Measurements from ENCODE around the gene CLDN1. TPM values are rescaled to one million over a fixed set of nuclear protein-coding genes. Genes with fewer than 3 reads are reported as not detected.

CLDN1 gene
- total and polyA plus RNA-seq, 2 donors (not counting 1 experiment from before 2014, with no cell fraction given) = not detected

DNA sequence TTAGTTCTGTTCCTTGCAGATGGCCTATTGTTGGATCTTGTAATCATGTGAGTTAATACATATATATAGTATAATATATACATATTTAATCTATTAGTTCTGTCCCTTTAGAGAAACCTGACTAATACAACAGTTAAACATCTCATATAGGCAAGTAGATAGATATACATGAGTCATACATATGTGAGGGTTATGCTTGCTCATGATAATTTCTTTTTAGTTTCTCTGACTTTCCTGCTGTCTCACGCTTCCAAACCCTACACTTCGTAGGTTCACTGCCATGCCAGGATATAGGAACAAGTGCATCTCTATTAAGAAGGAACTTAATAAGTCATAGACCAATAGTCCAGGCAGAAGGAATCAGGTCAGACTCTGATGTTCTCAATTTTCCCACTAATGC, 48.9 kb upstream of the CLDN1 start:
- Mint-ChIP-seq H3K27me3 (no peaks in the 10 kb centered on the region), H3K27ac (no peak overlapping the region), H3K9me3 (ENCODE audit: insufficient read depth) (no peaks in the 10 kb centered on the region), H3K4me3 (no peak overlapping the region), H3K4me1 (no peaks in the 10 kb centered on the region)
- Histone ChIP-seq H3K79me2 (ENCODE audit: control insufficient read depth, insufficient read depth, low read length) (no peaks in the 10 kb centered on the region), H3K9ac (ENCODE audit: low read length) (no peak overlapping the region), H3K9me3 (ENCODE audit: control extremely low read depth in 1 of 3, control insufficient read depth in 2 of 3, insufficient read depth in 1 of 3, low read length in 2 of 3) (no peaks in the 10 kb centered on the region), H3K27me3 (replicated peaks in 1 of 4; ENCODE audit: control extremely low read depth in 1 of 4, control insufficient read depth in 3 of 4, insufficient read depth in 4 of 4, low read length in 3 of 4) (no peaks in the 10 kb centered on the region), H3K27ac (ENCODE audit: low read length in 2 of 2) (no peak overlapping the region), H2AFZ (ENCODE audit: insufficient read depth, low read depth, low read length, poor library complexity, severe bottlenecking) (no peak overlapping the region), H3K36me3 (replicated peaks in 1 of 2; ENCODE audit: control extremely low read depth in 1 of 2, control insufficient read depth in 1 of 2, extremely low read depth in 1 of 2, insufficient read depth in 2 of 2, low read length in 1 of 2) (no peaks in the 10 kb centered on the region), H3K4me1 (ENCODE audit: control insufficient read depth in 2 of 2, insufficient read depth in 2 of 2, low read length in 2 of 2) (no peaks in the 10 kb centered on the region), H3K4me3 (ENCODE audit: control extremely low read depth in 1 of 5, extremely low read depth in 1 of 5, insufficient read depth in 1 of 5, low read depth in 2 of 5, low read length in 4 of 5) (no peak overlapping the region), H3K4me2 (replicated peaks; ENCODE audit: low read depth, low read length, poor library complexity, severe bottlenecking) (no peak overlapping the region), H4K20me1 (ENCODE audit: control insufficient read depth, insufficient read depth, low read length, poor library complexity, severe bottlenecking) (no peaks in the 10 kb centered on the region)
- ChIA-PET CTCF (no interaction called here), POLR2A (no interaction called here)
- 64% methylated on average over 2 of the region's 2 CpGs for WGBS (ENCODE audit: insufficient coverage)
- intact Hi-C loops (cut with micrococcal nuclease) = no loop called here
- DNase-seq = no peak
- TF ChIP-seq, protein P1, sequence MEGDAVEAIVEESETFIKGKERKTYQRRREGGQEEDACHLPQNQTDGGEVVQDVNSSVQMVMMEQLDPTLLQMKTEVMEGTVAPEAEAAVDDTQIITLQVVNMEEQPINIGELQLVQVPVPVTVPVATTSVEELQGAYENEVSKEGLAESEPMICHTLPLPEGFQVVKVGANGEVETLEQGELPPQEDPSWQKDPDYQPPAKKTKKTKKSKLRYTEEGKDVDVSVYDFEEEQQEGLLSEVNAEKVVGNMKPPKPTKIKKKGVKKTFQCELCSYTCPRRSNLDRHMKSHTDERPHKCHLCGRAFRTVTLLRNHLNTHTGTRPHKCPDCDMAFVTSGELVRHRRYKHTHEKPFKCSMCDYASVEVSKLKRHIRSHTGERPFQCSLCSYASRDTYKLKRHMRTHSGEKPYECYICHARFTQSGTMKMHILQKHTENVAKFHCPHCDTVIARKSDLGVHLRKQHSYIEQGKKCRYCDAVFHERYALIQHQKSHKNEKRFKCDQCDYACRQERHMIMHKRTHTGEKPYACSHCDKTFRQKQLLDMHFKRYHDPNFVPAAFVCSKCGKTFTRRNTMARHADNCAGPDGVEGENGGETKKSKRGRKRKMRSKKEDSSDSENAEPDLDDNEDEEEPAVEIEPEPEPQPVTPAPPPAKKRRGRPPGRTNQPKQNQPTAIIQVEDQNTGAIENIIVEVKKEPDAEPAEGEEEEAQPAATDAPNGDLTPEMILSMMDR (IDR thresholded peaks at IDR 0.05) = no peak
- TF ChIP-seq EZH2 (IDR thresholded peaks at IDR 0.05; ENCODE audit: borderline replicate concordance, insufficient read depth, low read depth, low read length, poor library complexity, severe bottlenecking) = no peak
- no peak for ATAC-seq (ENCODE audit: low read depth)

DNA sequence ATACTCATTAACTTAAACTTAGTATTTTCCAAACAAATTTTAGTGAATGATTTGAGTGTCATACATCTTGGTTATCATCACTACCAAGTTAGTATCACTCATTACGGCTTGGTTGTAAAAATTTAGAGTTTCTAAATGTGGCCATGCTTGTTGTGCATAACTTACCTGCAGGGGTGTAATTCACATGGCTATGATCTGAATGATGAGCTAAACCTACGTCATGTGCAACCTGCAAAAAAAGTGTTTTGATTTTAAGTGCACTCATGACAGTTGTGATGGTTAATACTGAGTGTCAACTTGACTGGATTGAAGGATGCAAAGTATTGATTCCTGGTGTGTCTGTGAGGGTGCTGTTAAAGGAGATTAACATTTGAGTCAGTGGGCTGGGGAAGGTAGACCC, 48.1 kb upstream of the CLDN1 start:
- no peak overlapping the region for H3K4me3 ChIP-seq (ENCODE audit: control extremely low read depth in 1 of 5, extremely low read depth in 1 of 5, insufficient read depth in 1 of 5, low read depth in 2 of 5, low read length in 4 of 5)

More for the DNA sequence above, 48.1 kb upstream of the CLDN1 start:
- Histone ChIP-seq H4K20me1 (ENCODE audit: control insufficient read depth, insufficient read depth, low read length, poor library complexity, severe bottlenecking) (no peaks in the 10 kb centered on the region), H3K4me1 (ENCODE audit: control insufficient read depth in 2 of 2, insufficient read depth in 2 of 2, low read length in 2 of 2) (no peaks in the 10 kb centered on the region), H2AFZ (ENCODE audit: insufficient read depth, low read depth, low read length, poor library complexity, severe bottlenecking) (no peak overlapping the region), H3K27me3 (replicated peaks in 1 of 4; ENCODE audit: control extremely low read depth in 1 of 4, control insufficient read depth in 3 of 4, insufficient read depth in 4 of 4, low read length in 3 of 4) (no peaks in the 10 kb centered on the region), H3K4me2 (replicated peaks; ENCODE audit: low read depth, low read length, poor library complexity, severe bottlenecking) (no peak overlapping the region), H3K9ac (ENCODE audit: low read length) (no peak overlapping the region), H3K9me3 (ENCODE audit: control extremely low read depth in 1 of 3, control insufficient read depth in 2 of 3, insufficient read depth in 1 of 3, low read length in 2 of 3) (no peaks in the 10 kb centered on the region), H3K79me2 (ENCODE audit: control insufficient read depth, insufficient read depth, low read length) (no peaks in the 10 kb centered on the region), H3K27ac (ENCODE audit: low read length in 2 of 2) (no peak overlapping the region), H3K36me3 (replicated peaks in 1 of 2; ENCODE audit: control extremely low read depth in 1 of 2, control insufficient read depth in 1 of 2, extremely low read depth in 1 of 2, insufficient read depth in 2 of 2, low read length in 1 of 2) (no peaks in the 10 kb centered on the region)
- H3K9me3 Mint-ChIP-seq (ENCODE audit: insufficient read depth) = no peaks in the 10 kb centered on the region
- intact Hi-C loops (cut with micrococcal nuclease) = no loop called here
- DNase-seq (no peak), ATAC-seq (ENCODE audit: low read depth) (no peak)
- H3K4me3 Mint-ChIP-seq = no peak overlapping the region
- H3K27me3 Mint-ChIP-seq = no peaks in the 10 kb centered on the region
- H3K4me1 Mint-ChIP-seq = no peaks in the 10 kb centered on the region
- WGBS (ENCODE audit: insufficient coverage) = 100% methylated on average over 1 of the region's 2 CpGs
- no peak overlapping the region for H3K27ac Mint-ChIP-seq
- no peak for TF ChIP-seq EZH2 (IDR thresholded peaks at IDR 0.05; ENCODE audit: borderline replicate concordance, insufficient read depth, low read depth, low read length, poor library complexity, severe bottlenecking)
- TF ChIP-seq, protein P1 (IDR thresholded peaks at IDR 0.05) = no peak
- ChIA-PET CTCF (no interaction called here), POLR2A (no interaction called here)
